Mammary epithelial cell (primary cell): Measurements from ENCODE around the gene LACTB.

Source experiments
- EZH2 ChIP-seq: IDR thresholded peaks from 2 replicates; pipeline ENCODE4 v1.6.1; 2012; ENCODE audit warnings: low read length, inconsistent platforms, borderline replicate concordance
- TF ChIP-seq, protein P1 (sequence below), 2 donors: IDR thresholded peaks in 1 of 2; conservative IDR thresholded peaks in 1 of 2; 2 replicates each; pipeline ENCODE4 v1.5.1; 2011 to 2012; ENCODE audit warnings: inconsistent platforms in 2 of 2, low read length in 2 of 2, mild to moderate bottlenecking in 2 of 2, control low read depth in 1 of 2, low read depth in 1 of 2; ENCODE audit not compliant: insufficient read depth in 1 of 2; ENCODE audit errors: extremely low read depth in 1 of 2

DNA sequence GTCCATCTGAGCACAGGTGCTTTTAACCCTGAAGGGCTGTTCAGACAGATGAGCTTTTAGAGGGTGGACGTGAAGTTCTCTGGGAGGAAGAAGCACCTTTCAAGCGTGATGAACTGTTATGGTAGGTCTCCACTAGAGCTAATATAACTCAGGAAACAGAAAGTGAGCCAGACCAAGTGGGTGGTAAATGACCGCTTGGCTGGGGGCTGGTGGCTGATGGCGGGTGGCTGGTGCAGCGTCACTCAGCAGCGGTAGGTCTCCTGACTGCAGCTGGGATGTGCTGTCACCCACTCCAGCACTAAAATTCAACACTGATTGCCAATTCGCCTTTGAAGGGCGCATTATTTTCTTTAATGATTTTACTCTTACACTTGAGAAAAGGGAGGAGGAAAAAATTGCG is 31.2 kb upstream of the LACTB start:
- TF ChIP-seq, protein P1, sequence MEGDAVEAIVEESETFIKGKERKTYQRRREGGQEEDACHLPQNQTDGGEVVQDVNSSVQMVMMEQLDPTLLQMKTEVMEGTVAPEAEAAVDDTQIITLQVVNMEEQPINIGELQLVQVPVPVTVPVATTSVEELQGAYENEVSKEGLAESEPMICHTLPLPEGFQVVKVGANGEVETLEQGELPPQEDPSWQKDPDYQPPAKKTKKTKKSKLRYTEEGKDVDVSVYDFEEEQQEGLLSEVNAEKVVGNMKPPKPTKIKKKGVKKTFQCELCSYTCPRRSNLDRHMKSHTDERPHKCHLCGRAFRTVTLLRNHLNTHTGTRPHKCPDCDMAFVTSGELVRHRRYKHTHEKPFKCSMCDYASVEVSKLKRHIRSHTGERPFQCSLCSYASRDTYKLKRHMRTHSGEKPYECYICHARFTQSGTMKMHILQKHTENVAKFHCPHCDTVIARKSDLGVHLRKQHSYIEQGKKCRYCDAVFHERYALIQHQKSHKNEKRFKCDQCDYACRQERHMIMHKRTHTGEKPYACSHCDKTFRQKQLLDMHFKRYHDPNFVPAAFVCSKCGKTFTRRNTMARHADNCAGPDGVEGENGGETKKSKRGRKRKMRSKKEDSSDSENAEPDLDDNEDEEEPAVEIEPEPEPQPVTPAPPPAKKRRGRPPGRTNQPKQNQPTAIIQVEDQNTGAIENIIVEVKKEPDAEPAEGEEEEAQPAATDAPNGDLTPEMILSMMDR (conservative IDR thresholded peaks at IDR 0.05 in 1 of 2, IDR thresholded peaks at IDR 0.05 in 1 of 2; ENCODE audit: extremely low read depth in 1 of 2, insufficient read depth in 1 of 2, low read depth in 1 of 2, low read length in 2 of 2), result no peak
- TF ChIP-seq EZH2, result no peak
